ENCODE results near the gene AATF.

The AATF gene

DNA sequence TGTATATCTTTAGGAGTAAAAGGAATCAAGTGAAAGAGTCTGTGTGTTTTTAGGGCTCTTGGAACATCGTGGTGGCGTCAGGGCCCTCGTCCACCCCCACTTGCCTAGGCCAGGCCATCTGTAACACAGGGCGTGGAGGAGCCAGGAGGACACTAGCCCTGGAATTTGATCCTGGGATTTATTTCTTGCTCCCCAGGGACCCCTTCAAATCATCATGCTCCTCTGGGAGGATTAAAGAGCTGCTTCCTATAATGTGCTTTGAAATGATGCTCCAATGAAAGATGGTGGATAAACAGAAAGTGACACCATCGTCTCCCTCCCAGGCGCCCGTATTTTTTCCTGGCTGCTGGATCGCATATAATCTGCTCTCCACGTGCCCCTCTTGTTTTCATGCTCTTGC lies 113.3 kb downstream of the AATF start:
- Histone ChIP-seq H3K9ac (ENCODE audit: low read depth, low read length, poor library complexity, severe bottlenecking) (no peak overlapping the region), H3K27me3 (ENCODE audit: insufficient read depth, low read length, poor library complexity, severe bottlenecking) (no peaks in the 10 kb centered on the region), H3K9me3 (ENCODE audit: insufficient read depth, low read depth, low read length) (no peaks in the 10 kb centered on the region), H3F3A (ENCODE audit: low read depth) (no peaks in the 10 kb centered on the region), H3K4me3 (ENCODE audit: low read length, poor library complexity, severe bottlenecking) (no peak overlapping the region), H3K9me2 (replicated peaks; ENCODE audit: low read depth, low read length) (no peaks in the 10 kb centered on the region), H4K20me1 (ENCODE audit: insufficient read depth, low read length, poor library complexity, severe bottlenecking) (no peaks in the 10 kb centered on the region), H3K36me3 (ENCODE audit: insufficient read depth, low read length) (peaks cover 17% of the 10 kb centered on the region; the same call in 1 of the 2 replicates), H2AFZ (ENCODE audit: low read length) (no peak overlapping the region), H3K4me2 (ENCODE audit: low read depth, low read length, poor library complexity, severe bottlenecking) (no peak overlapping the region), H3K4me1 (ENCODE audit: insufficient read depth, low read length, poor library complexity, severe bottlenecking) (no peaks in the 10 kb centered on the region), H3K79me2 (ENCODE audit: insufficient read depth, low read length) (no peaks in the 10 kb centered on the region)
- TF ChIP-seq EZH2phosphoT487 (IDR thresholded peaks at IDR 0.05; ENCODE audit: borderline replicate concordance), result no peak
- TF ChIP-seq, protein P1, sequence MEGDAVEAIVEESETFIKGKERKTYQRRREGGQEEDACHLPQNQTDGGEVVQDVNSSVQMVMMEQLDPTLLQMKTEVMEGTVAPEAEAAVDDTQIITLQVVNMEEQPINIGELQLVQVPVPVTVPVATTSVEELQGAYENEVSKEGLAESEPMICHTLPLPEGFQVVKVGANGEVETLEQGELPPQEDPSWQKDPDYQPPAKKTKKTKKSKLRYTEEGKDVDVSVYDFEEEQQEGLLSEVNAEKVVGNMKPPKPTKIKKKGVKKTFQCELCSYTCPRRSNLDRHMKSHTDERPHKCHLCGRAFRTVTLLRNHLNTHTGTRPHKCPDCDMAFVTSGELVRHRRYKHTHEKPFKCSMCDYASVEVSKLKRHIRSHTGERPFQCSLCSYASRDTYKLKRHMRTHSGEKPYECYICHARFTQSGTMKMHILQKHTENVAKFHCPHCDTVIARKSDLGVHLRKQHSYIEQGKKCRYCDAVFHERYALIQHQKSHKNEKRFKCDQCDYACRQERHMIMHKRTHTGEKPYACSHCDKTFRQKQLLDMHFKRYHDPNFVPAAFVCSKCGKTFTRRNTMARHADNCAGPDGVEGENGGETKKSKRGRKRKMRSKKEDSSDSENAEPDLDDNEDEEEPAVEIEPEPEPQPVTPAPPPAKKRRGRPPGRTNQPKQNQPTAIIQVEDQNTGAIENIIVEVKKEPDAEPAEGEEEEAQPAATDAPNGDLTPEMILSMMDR (conservative IDR thresholded peaks at IDR 0.05; ENCODE audit: low read length), result no peak

DNA sequence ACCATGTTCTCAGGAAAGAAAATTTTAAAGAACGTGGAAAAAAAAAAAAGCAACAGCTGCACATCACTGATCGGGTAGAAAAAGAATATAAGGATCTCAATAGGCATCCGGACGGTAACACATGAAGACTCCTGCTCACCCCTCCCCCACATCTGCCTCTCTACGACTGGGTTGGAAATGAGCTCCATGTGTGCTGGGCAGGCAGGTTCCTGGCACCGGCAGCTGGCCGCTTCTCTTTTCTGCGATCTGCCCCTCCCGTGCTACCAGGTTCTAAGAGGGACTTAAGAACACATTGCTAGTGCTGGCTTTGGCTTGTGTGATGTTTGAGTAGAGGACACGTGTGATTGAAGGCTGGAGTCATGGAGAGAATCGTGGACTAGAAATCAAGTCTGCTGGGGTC lies 115.5 kb downstream of the AATF start:
- H3K4me2 ChIP-seq (ENCODE audit: low read depth, low read length, poor library complexity, severe bottlenecking), result no peak overlapping the region
- TF ChIP-seq, protein P1 (conservative IDR thresholded peaks at IDR 0.05; ENCODE audit: low read length), result no peak
- TF ChIP-seq EZH2phosphoT487 (IDR thresholded peaks at IDR 0.05; ENCODE audit: borderline replicate concordance), result no peak
- H3K79me2 ChIP-seq (ENCODE audit: insufficient read depth, low read length), result no peaks in the 10 kb centered on the region
- no peak overlapping the region for H2AFZ ChIP-seq (ENCODE audit: low read length)
- peaks cover 1% of the 10 kb centered on the region; the same call in 1 of the 2 replicates for H3K36me3 ChIP-seq (ENCODE audit: insufficient read depth, low read length)
- no peaks in the 10 kb centered on the region for H3K4me1 ChIP-seq (ENCODE audit: insufficient read depth, low read length, poor library complexity, severe bottlenecking)
- no peaks in the 10 kb centered on the region for H3K27me3 ChIP-seq (ENCODE audit: insufficient read depth, low read length, poor library complexity, severe bottlenecking)
- H3K4me3 ChIP-seq (ENCODE audit: low read length, poor library complexity, severe bottlenecking), result no peak overlapping the region
- H3K9ac ChIP-seq (ENCODE audit: low read depth, low read length, poor library complexity, severe bottlenecking), result no peak overlapping the region
- H3F3A ChIP-seq (ENCODE audit: low read depth), result no peaks in the 10 kb centered on the region
- no peaks in the 10 kb centered on the region for H3K9me2 ChIP-seq (replicated peaks; ENCODE audit: low read depth, low read length)
- H4K20me1 ChIP-seq (ENCODE audit: insufficient read depth, low read length, poor library complexity, severe bottlenecking), result no peaks in the 10 kb centered on the region
- H3K9me3 ChIP-seq (ENCODE audit: insufficient read depth, low read depth, low read length), result no peaks in the 10 kb centered on the region

DNA sequence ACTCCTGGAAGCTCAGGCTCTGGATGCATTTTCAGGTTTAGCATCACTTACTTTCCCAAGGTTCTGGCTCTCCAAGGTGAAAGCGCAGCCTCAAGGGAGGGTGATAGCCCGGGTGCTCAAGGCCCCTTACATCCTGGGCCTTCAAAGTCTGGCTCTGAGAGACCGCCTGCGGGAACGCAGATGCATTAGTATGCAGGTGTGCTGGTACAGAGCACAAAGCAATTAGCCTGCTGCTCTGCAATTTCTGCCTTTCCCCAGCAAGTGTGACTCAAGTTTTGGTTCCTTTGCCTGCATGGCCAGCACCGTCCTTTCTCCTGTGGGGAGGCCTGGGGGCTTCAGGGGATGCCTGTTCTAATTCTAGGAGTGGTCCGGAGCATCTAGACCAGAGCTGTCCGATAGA lies 116.2 kb downstream of the AATF start:
- Histone ChIP-seq H3K27me3 (ENCODE audit: insufficient read depth, low read length, poor library complexity, severe bottlenecking) (no peaks in the 10 kb centered on the region), H3K4me2 (ENCODE audit: low read depth, low read length, poor library complexity, severe bottlenecking) (no peak overlapping the region), H3K4me1 (ENCODE audit: insufficient read depth, low read length, poor library complexity, severe bottlenecking) (no peaks in the 10 kb centered on the region), H3K4me3 (ENCODE audit: low read length, poor library complexity, severe bottlenecking) (no peak overlapping the region), H3K9ac (ENCODE audit: low read depth, low read length, poor library complexity, severe bottlenecking) (no peak overlapping the region), H2AFZ (ENCODE audit: low read length) (no peak overlapping the region), H4K20me1 (ENCODE audit: insufficient read depth, low read length, poor library complexity, severe bottlenecking) (no peaks in the 10 kb centered on the region), H3K9me2 (replicated peaks; ENCODE audit: low read depth, low read length) (no peaks in the 10 kb centered on the region), H3K79me2 (ENCODE audit: insufficient read depth, low read length) (no peaks in the 10 kb centered on the region), H3F3A (ENCODE audit: low read depth) (no peaks in the 10 kb centered on the region), H3K9me3 (ENCODE audit: insufficient read depth, low read depth, low read length) (no peaks in the 10 kb centered on the region), H3K36me3 (ENCODE audit: insufficient read depth, low read length) (no peaks in the 10 kb centered on the region)
- TF ChIP-seq, protein P1 (conservative IDR thresholded peaks at IDR 0.05; ENCODE audit: low read length), result no peak
- TF ChIP-seq EZH2phosphoT487 (IDR thresholded peaks at IDR 0.05; ENCODE audit: borderline replicate concordance), result no peak

Measured in Loucy (cell line).